ENCODE results near the gene NPY. TPM values are rescaled to one million over a fixed set of nuclear protein-coding genes. Genes with fewer than 3 reads are reported as not detected.

Gene NPY
- total RNA-seq, 4 donors from 2014 or later: 1.2 to 10.9 TPM; not detected in 2

GRCh38 chr7:24299192-24299591 lies 15.2 kb downstream of the NPY start:
- no peak overlapping the region for H3K4me3 ChIP-seq (ENCODE audit: low read depth, poor library complexity, severe bottlenecking)
- DNase-seq (ENCODE audit: low spot score in 2 of 2): no peak
- 48 to 52% methylated on average over 4 of the region's 4 CpGs for WGBS, 2 donors
- intact Hi-C loops (cut with DNase I; ENCODE audit: low total_unique reads): no loop called here
- no peak for TF ChIP-seq POLR2A (IDR thresholded peaks at IDR 0.05)

- H3K4me3 ChIP-seq (ENCODE audit: low read depth, poor library complexity, severe bottlenecking): no peak overlapping the region
- WGBS, 2 donors: 81 to 87% methylated on average over 2 of the region's 2 CpGs
- TF ChIP-seq CTCF (IDR thresholded peaks at IDR 0.05) (no peak), POLR2A (IDR thresholded peaks at IDR 0.05) (no peak)
- intact Hi-C loops (cut with DNase I; ENCODE audit: low total_unique reads): no loop called here
- DNase-seq (ENCODE audit: low spot score in 2 of 2): no peak
These were observed 17.7 kb downstream of the NPY start for GRCh38 chr7:24301703-24302102.

DNA sequence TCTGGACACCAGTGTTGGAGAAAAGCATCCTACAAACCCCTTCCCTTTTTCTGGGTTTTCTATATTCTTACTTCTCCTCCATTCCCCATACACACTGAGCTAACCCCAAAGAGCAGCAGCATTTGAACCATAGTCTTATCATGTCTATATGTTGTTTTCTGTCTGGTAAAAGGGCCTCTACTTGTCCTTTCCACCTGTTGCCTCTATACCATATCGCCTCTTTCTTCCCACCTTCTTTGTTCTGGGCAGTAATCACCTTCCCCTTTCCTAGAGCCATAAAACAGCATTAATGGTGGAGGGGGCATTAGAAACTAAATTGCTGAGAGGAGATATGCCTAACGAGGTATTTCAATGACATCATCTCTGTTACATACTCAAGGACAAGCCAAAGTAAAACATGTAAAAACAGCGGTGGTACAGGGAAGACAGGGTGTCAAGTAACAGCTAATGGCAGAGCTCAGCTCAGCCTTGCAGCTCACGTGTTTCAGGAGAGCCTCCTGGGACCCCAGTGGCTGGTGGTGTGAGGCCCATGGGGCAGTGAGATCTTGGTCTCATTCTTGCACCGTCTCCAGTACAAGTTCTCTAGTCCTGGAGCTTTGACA lies 20.6 kb downstream of the NPY start:
- H3K4me3 ChIP-seq (ENCODE audit: low read depth, poor library complexity, severe bottlenecking): no peak overlapping the region
- TF ChIP-seq POLR2A (IDR thresholded peaks at IDR 0.05): no peak
- TF ChIP-seq CTCF (IDR thresholded peaks at IDR 0.05): no peak
- intact Hi-C loops (cut with DNase I; ENCODE audit: low total_unique reads): no loop called here
- DNase-seq (ENCODE audit: low spot score in 2 of 2): no peak
- 45 to 50% methylated on average over 5 of the region's 5 CpGs for WGBS, 2 donors

DNA sequence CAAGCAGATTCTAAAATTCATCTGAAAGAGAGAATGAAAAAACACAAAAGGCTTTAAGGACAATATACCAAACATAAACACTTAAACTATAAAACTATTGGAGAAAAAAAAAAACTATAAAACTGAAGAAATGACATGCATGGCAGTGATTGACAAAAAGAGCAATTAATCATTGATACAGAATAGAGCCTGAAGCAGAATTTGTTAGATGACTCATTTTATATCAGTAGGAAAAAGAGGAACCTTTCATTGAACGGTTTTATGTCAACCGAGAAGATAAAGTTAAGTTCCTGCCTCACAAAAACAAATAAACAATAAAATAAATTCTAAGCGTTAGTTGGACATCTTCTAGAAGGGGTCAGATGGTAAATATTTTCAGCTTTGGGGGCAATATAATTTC lies 23.3 kb downstream of the NPY start:
- TF ChIP-seq CTCF (IDR thresholded peaks at IDR 0.05): no peak
- WGBS, 2 donors: 61 to 66% methylated on average over 3 of the region's 3 CpGs
- intact Hi-C loops (cut with DNase I; ENCODE audit: low total_unique reads): no loop called here
- DNase-seq (ENCODE audit: low spot score in 2 of 2): no peak
- no peak overlapping the region for H3K4me3 ChIP-seq (ENCODE audit: low read depth, poor library complexity, severe bottlenecking)

GRCh38 chr7:24312588-24312987 lies 28.6 kb downstream of the NPY start:
- TF ChIP-seq POLR2A (IDR thresholded peaks at IDR 0.05) (no peak), CTCF (IDR thresholded peaks at IDR 0.05) (no peak)
- WGBS, 2 donors: 90 to 91% methylated on average over 3 of the region's 3 CpGs
- H3K4me3 ChIP-seq (ENCODE audit: low read depth, poor library complexity, severe bottlenecking): no peak overlapping the region
- no peak for DNase-seq (ENCODE audit: low spot score in 2 of 2)
- intact Hi-C loops (cut with DNase I; ENCODE audit: low total_unique reads): no loop called here

GRCh38 chr7:24313777-24314176 lies 29.8 kb downstream of the NPY start:
- H3K4me3 ChIP-seq (ENCODE audit: low read depth, poor library complexity, severe bottlenecking): no peak overlapping the region
- DNase-seq (ENCODE audit: low spot score in 2 of 2): no peak
- 38 to 48% methylated on average over 3 of the region's 3 CpGs for WGBS, 2 donors
- intact Hi-C loops (cut with DNase I; ENCODE audit: low total_unique reads): no loop called here
- TF ChIP-seq CTCF (IDR thresholded peaks at IDR 0.05): no peak
- no peak for TF ChIP-seq POLR2A (IDR thresholded peaks at IDR 0.05)
